Panc1 (cell line): Measurements from ENCODE around the gene KAT14. TPM values are rescaled to one million over a fixed set of nuclear protein-coding genes. Genes with fewer than 3 reads are reported as not detected.
"Not testable (repeated sequence)": the region's sequence is repeated elsewhere in the genome, so short reads cannot be mapped to it uniquely, and the experiment has no call there.

ENCODE experiments used
- ATAC-seq: fragments of 200-7000 bp; cut with Tn5 transposase; 2 replicates; pipeline ENCODE4 v1.9.1; 2020; ENCODE audit warnings: mild to moderate bottlenecking, moderate library complexity
- Bru-seq: library from RNA; stranded (reverse); fragments of 400-500 nt; gene quantifications from one replicate; lab custom pipeline; 2021; lab: Mats Ljungman, UMichigan
- BruChase-seq, 2 experiments: library from RNA; stranded (reverse); fragments of 400-500 nt; gene quantifications; one replicate each; lab custom pipeline; 2021; lab: Mats Ljungman, UMichigan
- BruUV-seq: library from RNA; stranded (reverse); fragments of 400-500 nt; replicated peaks from 2 replicates; lab custom pipeline; 2021; lab: Mats Ljungman, UMichigan
- CTCF ChIA-PET: fragments of 300-600 bp; sonication (Branson Sonifier 250); formaldehyde crosslinking; loops from one replicate; lab custom pipeline; 2022; ENCODE audit warnings: antibody characterized with exemption; lab: Charles Lee
- POLR2A ChIA-PET: fragments of 300-600 bp; sonication (Branson Sonifier 250); formaldehyde crosslinking; loops from one replicate; lab custom pipeline; 2022; ENCODE audit warnings: antibody characterized with exemption; lab: Charles Lee
- DNase-seq: peaks from one replicate; pipeline ENCODE4 v3.0.0-alpha.2; 2010; ENCODE audit warnings: low read depth, low spot score
- H3K27ac ChIP-seq: 2 replicates; pipeline ENCODE4 v1.5.1; 2011; ENCODE audit warnings: mild to moderate bottlenecking, low read length, inconsistent platforms
- H3K27me3 ChIP-seq: fragments of 200-500 bp; sonication (Bioruptor generic); 2 replicates; pipeline ENCODE4 v1.6.0; 2014; ENCODE audit warnings: low read length, inconsistent platforms; ENCODE audit not compliant: control insufficient read depth, insufficient read depth
- H3K36me3 ChIP-seq: fragments of 200-500 bp; sonication (Bioruptor generic); 2 replicates; pipeline ENCODE4 v1.5.1; 2014; ENCODE audit warnings: inconsistent platforms, mild to moderate bottlenecking, low read length, moderate library complexity; ENCODE audit not compliant: control insufficient read depth, insufficient read depth
- H3K4me1 ChIP-seq: 2 replicates; pipeline ENCODE4 v1.5.1; 2011; ENCODE audit warnings: inconsistent platforms, mild to moderate bottlenecking, low read length, moderate library complexity; ENCODE audit not compliant: control insufficient read depth, insufficient read depth
- H3K4me3 ChIP-seq, 2 experiments: 2 replicates each; pipeline ENCODE4 v1.5.1; 2011 to 2012; ENCODE audit warnings: low read depth in 2 of 2, low read length in 2 of 2, mild to moderate bottlenecking in 2 of 2, inconsistent platforms in 1 of 2, moderate library complexity in 1 of 2
- H3K9me3 ChIP-seq: fragments of 200-500 bp; sonication (Bioruptor generic); 2 replicates; pipeline ENCODE4 v1.5.1; 2014; ENCODE audit warnings: low read depth, mild to moderate bottlenecking, inconsistent platforms, low read length, moderate library complexity; ENCODE audit not compliant: control insufficient read depth, insufficient read depth
- POLR2AphosphoS5 ChIP-seq: IDR thresholded peaks from 2 replicates; pipeline ENCODE4 v1.6.1; 2012; ENCODE audit warnings: mild to moderate bottlenecking, low read depth, low read length, moderate library complexity
- SIN3A ChIP-seq: IDR thresholded peaks from 2 replicates; pipeline ENCODE4 v1.6.1; 2012; ENCODE audit warnings: low read depth, mild to moderate bottlenecking, low read length, moderate library complexity, borderline replicate concordance; ENCODE audit not compliant: insufficient read depth
- TCF7L2 ChIP-seq: IDR thresholded peaks from 2 replicates; pipeline ENCODE4 v1.6.1; 2011; ENCODE audit warnings: mild to moderate bottlenecking, low read depth, low read length, inconsistent platforms
- in situ Hi-C: cut with HindIII; loops from 2 replicates; pipeline ENCODE4 v1.10.0; 2016; ENCODE audit warnings: low sequenced_read_pairs, low pct_unique_long_range_greater_than_20kb
- intact Hi-C: fragments of 100-400 bp; cut with micrococcal nuclease; formaldehyde crosslinking; loops from one replicate; pipeline ENCODE4 v1.10.0; 2022; ENCODE audit not compliant: unreplicated experiment
- long read RNA-seq: library from polyadenylated mRNA; unstranded; transcript quantifications from one replicate; pipeline ENCODE4 v2.0.0, GENCODE V29; 2021; ENCODE audit not compliant: unreplicated experiment
- polyA plus RNA-seq: library from polyadenylated mRNA; unstranded; fragments of >200 nt; gene quantifications from one replicate; pipeline ENCODE4 v1.2.1, GENCODE V29; 2012; ENCODE audit warnings: missing spikeins; ENCODE audit not compliant: insufficient read length
- total RNA-seq: library from RNA; stranded (reverse); gene quantifications from one replicate; pipeline ENCODE4 v1.2.1, GENCODE V29; 2021; ENCODE audit not compliant: unreplicated experiment
- TF ChIP-seq, protein P1 (sequence below): fragments of 450-650 bp; IDR thresholded peaks from 2 replicates; pipeline ENCODE4 v1.5.1; 2017; ENCODE audit warnings: mild to moderate bottlenecking
- TF ChIP-seq, protein P2 (sequence below), 2 experiments: IDR thresholded peaks; 2 replicates each; pipeline ENCODE4 v1.6.1; 2011 to 2012; ENCODE audit warnings: low read depth in 2 of 2, control low read depth in 1 of 2, low read length in 1 of 2, mild to moderate bottlenecking in 1 of 2, moderate library complexity in 1 of 2; ENCODE audit not compliant: insufficient read depth in 1 of 2

KAT14 gene, protein sequence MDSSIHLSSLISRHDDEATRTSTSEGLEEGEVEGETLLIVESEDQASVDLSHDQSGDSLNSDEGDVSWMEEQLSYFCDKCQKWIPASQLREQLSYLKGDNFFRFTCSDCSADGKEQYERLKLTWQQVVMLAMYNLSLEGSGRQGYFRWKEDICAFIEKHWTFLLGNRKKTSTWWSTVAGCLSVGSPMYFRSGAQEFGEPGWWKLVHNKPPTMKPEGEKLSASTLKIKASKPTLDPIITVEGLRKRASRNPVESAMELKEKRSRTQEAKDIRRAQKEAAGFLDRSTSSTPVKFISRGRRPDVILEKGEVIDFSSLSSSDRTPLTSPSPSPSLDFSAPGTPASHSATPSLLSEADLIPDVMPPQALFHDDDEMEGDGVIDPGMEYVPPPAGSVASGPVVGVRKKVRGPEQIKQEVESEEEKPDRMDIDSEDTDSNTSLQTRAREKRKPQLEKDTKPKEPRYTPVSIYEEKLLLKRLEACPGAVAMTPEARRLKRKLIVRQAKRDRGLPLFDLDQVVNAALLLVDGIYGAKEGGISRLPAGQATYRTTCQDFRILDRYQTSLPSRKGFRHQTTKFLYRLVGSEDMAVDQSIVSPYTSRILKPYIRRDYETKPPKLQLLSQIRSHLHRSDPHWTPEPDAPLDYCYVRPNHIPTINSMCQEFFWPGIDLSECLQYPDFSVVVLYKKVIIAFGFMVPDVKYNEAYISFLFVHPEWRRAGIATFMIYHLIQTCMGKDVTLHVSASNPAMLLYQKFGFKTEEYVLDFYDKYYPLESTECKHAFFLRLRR
- total RNA-seq (12.7 TPM), Bru-seq, nascent RNA (percentile 65 among the genes with signal in this experiment), BruChase-seq, experiment 1, labeled RNA remaining after a 2-hour chase (percentile 63 among the genes with signal in this experiment), BruChase-seq, experiment 2, labeled RNA remaining after a 6-hour chase (percentile 58 among the genes with signal in this experiment)
- polyA plus RNA-seq, result 8.7 TPM
- long read RNA-seq, partial matches to known transcripts, result 3 of 51 reads
- long read RNA-seq, other reads (novel, unspliced or antisense), result 47 of 51 reads

DNA sequence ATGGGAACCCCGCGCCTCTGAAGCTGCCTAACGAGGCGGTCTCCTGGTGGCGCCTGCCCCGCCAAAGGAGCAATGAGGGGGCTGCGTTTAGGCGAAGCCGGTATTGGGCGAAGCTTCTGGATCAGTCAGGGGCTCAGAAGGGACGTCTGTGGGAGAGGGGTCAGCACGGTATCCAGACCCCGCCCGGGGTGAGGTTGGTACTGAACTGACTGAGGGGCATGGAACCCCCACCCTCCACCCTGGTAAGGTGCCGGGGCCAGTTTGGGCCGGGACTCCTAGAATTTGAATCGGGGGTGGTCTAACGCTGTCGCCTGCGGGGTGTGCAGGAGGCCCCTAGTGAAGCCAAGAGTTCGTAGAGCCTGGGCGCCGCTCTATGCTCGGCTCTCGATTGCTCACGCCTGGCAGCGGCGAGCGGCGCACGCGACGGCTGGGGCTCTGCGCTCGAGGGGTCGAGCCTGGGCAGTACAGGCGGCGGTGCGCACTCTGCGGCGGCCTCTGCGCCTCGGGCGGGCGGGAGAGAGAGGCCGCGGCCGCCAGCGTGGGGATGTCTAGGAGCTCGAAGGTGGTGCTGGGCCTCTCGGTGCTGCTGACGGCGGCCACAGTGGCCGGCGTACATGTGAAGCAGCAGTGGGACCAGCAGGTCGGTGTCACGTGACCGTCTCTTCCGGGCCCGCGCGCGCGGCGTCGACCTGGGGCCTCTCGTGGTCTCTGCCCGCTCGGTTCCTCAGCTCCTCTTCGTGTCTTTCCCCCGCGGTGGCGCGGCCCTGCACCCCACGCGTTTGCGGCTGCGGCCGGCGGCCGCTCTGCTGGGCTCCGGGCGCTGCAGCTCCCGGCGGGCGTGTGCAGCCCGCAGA, at the start of gene KAT14, which contains the start of gene PET117:
TSS of gene KAT14 (plus strand) at position 452 of the 854 bp plus-strand sequence. CDS start 4,798 bp downstream, outside the sequence.
TSS of gene PET117 (plus strand) at position 452 of the 854 bp plus-strand sequence. CDS start at position 545, 93 bp downstream.
- peak; percentile 97 for ATAC-seq
- ChIA-PET POLR2A (no interaction called here), CTCF (interaction anchor here (0.7 kb wide), 1 partner anchor 43 kb away, joined by 3 read pairs; no protein-coding TSS in a partner anchor)
- Histone ChIP-seq H3K36me3 (peaks cover 3% of the 10 kb centered on the region; the same call in 1 of the 2 replicates), H3K27me3 (no peaks in the 10 kb centered on the region), H3K4me1 (peaks cover 8% of the 10 kb centered on the region), H3K27ac (peak within 1 kb of the TSS; percentile 89), H3K4me3 (peak within 1 kb of the TSS; percentile 91 to 99), H3K9me3 (no peaks in the 10 kb centered on the region)
- DNase-seq, result peak; percentile 55
- BruUV-seq, result no TSS peak
- intact Hi-C loops, result no loop called here
- in situ Hi-C loops, result no loop called here
- TF ChIP-seq, protein P1, sequence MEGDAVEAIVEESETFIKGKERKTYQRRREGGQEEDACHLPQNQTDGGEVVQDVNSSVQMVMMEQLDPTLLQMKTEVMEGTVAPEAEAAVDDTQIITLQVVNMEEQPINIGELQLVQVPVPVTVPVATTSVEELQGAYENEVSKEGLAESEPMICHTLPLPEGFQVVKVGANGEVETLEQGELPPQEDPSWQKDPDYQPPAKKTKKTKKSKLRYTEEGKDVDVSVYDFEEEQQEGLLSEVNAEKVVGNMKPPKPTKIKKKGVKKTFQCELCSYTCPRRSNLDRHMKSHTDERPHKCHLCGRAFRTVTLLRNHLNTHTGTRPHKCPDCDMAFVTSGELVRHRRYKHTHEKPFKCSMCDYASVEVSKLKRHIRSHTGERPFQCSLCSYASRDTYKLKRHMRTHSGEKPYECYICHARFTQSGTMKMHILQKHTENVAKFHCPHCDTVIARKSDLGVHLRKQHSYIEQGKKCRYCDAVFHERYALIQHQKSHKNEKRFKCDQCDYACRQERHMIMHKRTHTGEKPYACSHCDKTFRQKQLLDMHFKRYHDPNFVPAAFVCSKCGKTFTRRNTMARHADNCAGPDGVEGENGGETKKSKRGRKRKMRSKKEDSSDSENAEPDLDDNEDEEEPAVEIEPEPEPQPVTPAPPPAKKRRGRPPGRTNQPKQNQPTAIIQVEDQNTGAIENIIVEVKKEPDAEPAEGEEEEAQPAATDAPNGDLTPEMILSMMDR, result no peak
- TF ChIP-seq TCF7L2 (peak; percentile 54; the same call in 1 of the 2 replicates), SIN3A (peak; percentile 70; the same call in 1 of the 2 replicates), POLR2AphosphoS5 (peak; percentile 88)
- TF ChIP-seq, protein P2, sequence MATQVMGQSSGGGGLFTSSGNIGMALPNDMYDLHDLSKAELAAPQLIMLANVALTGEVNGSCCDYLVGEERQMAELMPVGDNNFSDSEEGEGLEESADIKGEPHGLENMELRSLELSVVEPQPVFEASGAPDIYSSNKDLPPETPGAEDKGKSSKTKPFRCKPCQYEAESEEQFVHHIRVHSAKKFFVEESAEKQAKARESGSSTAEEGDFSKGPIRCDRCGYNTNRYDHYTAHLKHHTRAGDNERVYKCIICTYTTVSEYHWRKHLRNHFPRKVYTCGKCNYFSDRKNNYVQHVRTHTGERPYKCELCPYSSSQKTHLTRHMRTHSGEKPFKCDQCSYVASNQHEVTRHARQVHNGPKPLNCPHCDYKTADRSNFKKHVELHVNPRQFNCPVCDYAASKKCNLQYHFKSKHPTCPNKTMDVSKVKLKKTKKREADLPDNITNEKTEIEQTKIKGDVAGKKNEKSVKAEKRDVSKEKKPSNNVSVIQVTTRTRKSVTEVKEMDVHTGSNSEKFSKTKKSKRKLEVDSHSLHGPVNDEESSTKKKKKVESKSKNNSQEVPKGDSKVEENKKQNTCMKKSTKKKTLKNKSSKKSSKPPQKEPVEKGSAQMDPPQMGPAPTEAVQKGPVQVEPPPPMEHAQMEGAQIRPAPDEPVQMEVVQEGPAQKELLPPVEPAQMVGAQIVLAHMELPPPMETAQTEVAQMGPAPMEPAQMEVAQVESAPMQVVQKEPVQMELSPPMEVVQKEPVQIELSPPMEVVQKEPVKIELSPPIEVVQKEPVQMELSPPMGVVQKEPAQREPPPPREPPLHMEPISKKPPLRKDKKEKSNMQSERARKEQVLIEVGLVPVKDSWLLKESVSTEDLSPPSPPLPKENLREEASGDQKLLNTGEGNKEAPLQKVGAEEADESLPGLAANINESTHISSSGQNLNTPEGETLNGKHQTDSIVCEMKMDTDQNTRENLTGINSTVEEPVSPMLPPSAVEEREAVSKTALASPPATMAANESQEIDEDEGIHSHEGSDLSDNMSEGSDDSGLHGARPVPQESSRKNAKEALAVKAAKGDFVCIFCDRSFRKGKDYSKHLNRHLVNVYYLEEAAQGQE (IDR thresholded peaks at IDR 0.05; ENCODE audit: insufficient read depth in 1 of 2, low read depth in 2 of 2, low read length in 1 of 2), result peak in 1 of 2 experiments; percentile 35; a peak in 1 of 4 replicates

DNA sequence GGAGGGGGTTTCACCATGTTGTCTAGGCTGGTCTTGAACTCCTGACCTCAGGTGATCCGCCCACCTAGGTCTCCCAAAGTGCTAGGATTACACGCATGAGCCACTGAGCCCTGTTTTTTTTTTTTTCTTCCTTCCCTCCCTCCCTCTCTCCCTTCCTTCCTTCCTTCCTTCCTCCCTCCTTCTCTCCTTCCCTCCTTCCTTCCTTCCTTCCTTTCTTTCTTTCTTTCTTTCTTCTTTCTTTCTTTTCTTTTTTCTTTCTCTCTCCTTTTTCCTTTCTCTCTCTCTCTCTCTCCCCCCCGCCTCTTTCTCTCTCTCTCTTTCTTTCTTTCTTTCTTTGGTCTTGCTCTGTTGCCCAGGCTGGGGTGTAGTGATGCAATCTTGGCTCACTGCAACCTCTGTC, 49.4 kb upstream of the KAT14 start:
- intact Hi-C loops, in situ Hi-C loops, H3K9me3 ChIP-seq, BruUV-seq, H3K4me3 ChIP-seq, H3K27ac ChIP-seq, CTCF ChIA-PET, ATAC-seq, H3K4me1 ChIP-seq, H3K27me3 ChIP-seq, H3K36me3 ChIP-seq, DNase-seq: not testable (repeated sequence)
- POLR2A ChIA-PET, result interaction anchor here (0.7 kb wide), 1 partner anchor 1372 kb away, joined by 5 read pairs; no protein-coding TSS in a partner anchor

DNA sequence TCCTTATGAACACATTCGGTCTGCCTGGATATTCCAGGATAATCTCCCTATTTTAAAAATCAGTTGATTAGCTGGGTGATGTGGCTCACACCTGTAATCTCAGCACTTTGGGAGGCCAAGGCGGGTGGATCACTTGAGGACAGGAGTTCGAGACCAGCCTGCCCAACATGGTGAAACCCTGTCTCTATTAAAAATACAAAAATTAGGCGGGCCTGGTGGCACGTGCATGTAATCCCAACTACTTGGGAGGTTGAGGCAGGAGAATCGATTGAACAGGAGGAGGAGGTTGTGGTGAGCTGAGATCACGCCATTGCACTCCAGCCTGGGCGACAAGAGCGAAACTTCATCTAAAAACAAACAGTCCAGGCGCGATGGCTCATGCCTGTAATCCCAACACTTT, 48.8 kb upstream of the KAT14 start:
- in situ Hi-C loops, H3K36me3 ChIP-seq, BruUV-seq, POLR2A ChIA-PET, DNase-seq, ATAC-seq, H3K4me1 ChIP-seq, H3K4me3 ChIP-seq, H3K27ac ChIP-seq, H3K27me3 ChIP-seq, intact Hi-C loops, CTCF ChIA-PET, H3K9me3 ChIP-seq: not testable (repeated sequence)
